Natural killer cell (primary cell): ENCODE measurements around the gene IGFBP2. TPM values are rescaled to one million over a fixed set of nuclear protein-coding genes. Genes with fewer than 3 reads are reported as not detected.

ENCODE experiments used
- ATAC-seq, 3 donors: fragments of 150-1000 bp in 2 of 3; fragments of 200-7000 bp in 1 of 3; cut with Tn5 transposase; 1 replicate in 1 of 3; 2 replicates in 2 of 3; pipeline ENCODE4 v1.10.0; 2021; ENCODE audit warnings: mild to moderate bottlenecking in 2 of 3, moderate library complexity in 2 of 3
- DNase-seq, 2 donors: peaks; one replicate each; pipeline versions ENCODE4 v3.0.0 to v3.0.0-alpha.2; 2013 to 2021; ENCODE audit warnings: mixed read lengths in 1 of 2
- H3K27ac ChIP-seq: one replicate; pipeline ENCODE4 v1.5.1; 2013; ENCODE audit warnings: mild to moderate bottlenecking, low read length
- H3K27me3 ChIP-seq: one replicate; pipeline ENCODE4 v1.6.1; 2013; ENCODE audit warnings: low read length; ENCODE audit not compliant: control insufficient read depth, insufficient read depth
- H3K36me3 ChIP-seq: one replicate; pipeline ENCODE4 v1.6.1; 2013; ENCODE audit warnings: low read length; ENCODE audit not compliant: control insufficient read depth, insufficient read depth
- H3K4me1 ChIP-seq: one replicate; pipeline ENCODE4 v1.6.1; 2013; ENCODE audit warnings: low read length; ENCODE audit not compliant: control insufficient read depth, insufficient read depth
- H3K4me3 ChIP-seq: one replicate; pipeline ENCODE4 v1.5.1; 2013; ENCODE audit warnings: low read length
- H3K9me3 ChIP-seq: one replicate; pipeline ENCODE4 v1.6.1; 2013; ENCODE audit warnings: low read length; ENCODE audit not compliant: control insufficient read depth, insufficient read depth
- H3K27ac Mint-ChIP-seq, 2 donors: one replicate each; pipeline ENCODE4 v1.8.0; 2022; ENCODE audit warnings: mild to moderate bottlenecking in 2 of 2, mixed read lengths in 2 of 2, moderate library complexity in 1 of 2
- H3K27me3 Mint-ChIP-seq, 2 donors: one replicate each; pipeline ENCODE4 v1.8.0; 2022; ENCODE audit warnings: low read depth in 2 of 2, mixed read lengths in 2 of 2
- H3K36me3 Mint-ChIP-seq: one replicate; pipeline ENCODE4 v1.8.0; 2022; ENCODE audit warnings: mixed read lengths
- H3K4me1 Mint-ChIP-seq, 2 donors: one replicate each; pipeline ENCODE4 v1.8.0; 2022; ENCODE audit warnings: mixed read lengths in 2 of 2
- H3K4me3 Mint-ChIP-seq: one replicate; pipeline ENCODE4 v1.8.0; 2022; ENCODE audit warnings: mild to moderate bottlenecking, moderate library complexity, mixed read lengths
- H3K9me3 Mint-ChIP-seq, 2 donors: one replicate each; pipeline ENCODE4 v1.8.0; 2022; ENCODE audit warnings: mixed read lengths in 2 of 2
- WGBS: methylation state at CpG from one replicate; pipeline ENCODE4 v1.1.7; 2013; ENCODE audit warnings: missing lambda C conversion rate; ENCODE audit not compliant: insufficient coverage; 5-methylcytosine and 5-hydroxymethylcytosine counted together
- intact Hi-C: fragments of 100-400 bp; cut with micrococcal nuclease; formaldehyde crosslinking; loops from one replicate; pipeline ENCODE4 v1.14.2; 2022
- total RNA-seq, 4 donors: library from RNA; stranded (reverse); fragments of 120-200 nt in 1 of 4; gene quantifications; one replicate each; pipeline versions ENCODE4 v1.2.3 to v1.2.4, GENCODE V29; 2013 to 2022
- TF ChIP-seq, protein P1 (sequence below): fragments of 200-600 bp; IDR thresholded peaks from one replicate; pipeline ENCODE4 v1.8.0; 2022; ENCODE audit warnings: antibody characterized with exemption

Gene IGFBP2
- total RNA-seq, 3 donors from 2014 or later (not counting 1 experiment from before 2014, with no cell fraction given) = 0.21 TPM; not detected in 2

DNA sequence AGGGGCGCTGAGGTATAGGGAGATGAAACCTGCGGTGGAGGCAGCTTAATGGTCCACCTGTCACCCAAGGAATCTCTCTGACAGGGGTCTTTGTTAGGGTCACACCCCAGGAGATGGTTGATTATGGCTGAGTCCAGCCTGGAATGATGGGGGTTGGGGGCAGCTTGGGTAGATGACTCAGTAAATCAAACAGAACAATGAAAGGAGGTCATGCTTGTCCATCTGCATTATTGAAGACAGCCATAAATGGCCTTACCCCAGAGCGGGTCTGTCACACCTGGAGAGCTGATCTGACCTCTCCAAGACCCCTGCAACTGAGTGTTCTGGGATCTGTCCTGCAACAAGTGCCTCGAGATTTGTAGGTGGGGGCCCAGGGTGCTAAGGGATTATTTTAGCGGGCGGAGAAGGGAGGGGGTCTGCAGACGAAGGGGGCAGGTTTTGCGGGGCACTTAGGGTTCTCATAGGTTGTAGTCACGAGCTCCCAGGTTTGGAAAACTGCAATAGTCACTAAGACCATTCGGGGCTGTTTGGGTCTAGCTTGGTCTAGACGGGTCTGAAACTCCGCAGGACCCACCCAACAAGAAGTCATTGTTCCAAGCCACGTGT lies 771 bp upstream of the IGFBP2 start:
- intact Hi-C loops = no loop called here
- Mint-ChIP-seq H3K27ac (no peak overlapping the region), H3K4me3 (peak overlapping the region; percentile 92), H3K36me3 (no peaks in the 10 kb centered on the region), H3K4me1 (peaks cover 23 to 44% of the 10 kb centered on the region in 2 donors), H3K27me3 (peaks cover 43 to 52% of the 10 kb centered on the region in 2 donors), H3K9me3 (no peaks in the 10 kb centered on the region)
- H3K27ac ChIP-seq = no peak overlapping the region
- no peak for DNase-seq
- H3K27me3 ChIP-seq = peaks cover 36% of the 10 kb centered on the region
- 41% methylated on average over 13 of the region's 13 CpGs for WGBS
- H3K4me1 ChIP-seq = peaks cover 29% of the 10 kb centered on the region
- H3K9me3 ChIP-seq = no peaks in the 10 kb centered on the region
- no peak for ATAC-seq
- H3K4me3 ChIP-seq = no peak overlapping the region
- H3K36me3 ChIP-seq = no peaks in the 10 kb centered on the region
- TF ChIP-seq, protein P1, sequence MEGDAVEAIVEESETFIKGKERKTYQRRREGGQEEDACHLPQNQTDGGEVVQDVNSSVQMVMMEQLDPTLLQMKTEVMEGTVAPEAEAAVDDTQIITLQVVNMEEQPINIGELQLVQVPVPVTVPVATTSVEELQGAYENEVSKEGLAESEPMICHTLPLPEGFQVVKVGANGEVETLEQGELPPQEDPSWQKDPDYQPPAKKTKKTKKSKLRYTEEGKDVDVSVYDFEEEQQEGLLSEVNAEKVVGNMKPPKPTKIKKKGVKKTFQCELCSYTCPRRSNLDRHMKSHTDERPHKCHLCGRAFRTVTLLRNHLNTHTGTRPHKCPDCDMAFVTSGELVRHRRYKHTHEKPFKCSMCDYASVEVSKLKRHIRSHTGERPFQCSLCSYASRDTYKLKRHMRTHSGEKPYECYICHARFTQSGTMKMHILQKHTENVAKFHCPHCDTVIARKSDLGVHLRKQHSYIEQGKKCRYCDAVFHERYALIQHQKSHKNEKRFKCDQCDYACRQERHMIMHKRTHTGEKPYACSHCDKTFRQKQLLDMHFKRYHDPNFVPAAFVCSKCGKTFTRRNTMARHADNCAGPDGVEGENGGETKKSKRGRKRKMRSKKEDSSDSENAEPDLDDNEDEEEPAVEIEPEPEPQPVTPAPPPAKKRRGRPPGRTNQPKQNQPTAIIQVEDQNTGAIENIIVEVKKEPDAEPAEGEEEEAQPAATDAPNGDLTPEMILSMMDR = no peak

DNA sequence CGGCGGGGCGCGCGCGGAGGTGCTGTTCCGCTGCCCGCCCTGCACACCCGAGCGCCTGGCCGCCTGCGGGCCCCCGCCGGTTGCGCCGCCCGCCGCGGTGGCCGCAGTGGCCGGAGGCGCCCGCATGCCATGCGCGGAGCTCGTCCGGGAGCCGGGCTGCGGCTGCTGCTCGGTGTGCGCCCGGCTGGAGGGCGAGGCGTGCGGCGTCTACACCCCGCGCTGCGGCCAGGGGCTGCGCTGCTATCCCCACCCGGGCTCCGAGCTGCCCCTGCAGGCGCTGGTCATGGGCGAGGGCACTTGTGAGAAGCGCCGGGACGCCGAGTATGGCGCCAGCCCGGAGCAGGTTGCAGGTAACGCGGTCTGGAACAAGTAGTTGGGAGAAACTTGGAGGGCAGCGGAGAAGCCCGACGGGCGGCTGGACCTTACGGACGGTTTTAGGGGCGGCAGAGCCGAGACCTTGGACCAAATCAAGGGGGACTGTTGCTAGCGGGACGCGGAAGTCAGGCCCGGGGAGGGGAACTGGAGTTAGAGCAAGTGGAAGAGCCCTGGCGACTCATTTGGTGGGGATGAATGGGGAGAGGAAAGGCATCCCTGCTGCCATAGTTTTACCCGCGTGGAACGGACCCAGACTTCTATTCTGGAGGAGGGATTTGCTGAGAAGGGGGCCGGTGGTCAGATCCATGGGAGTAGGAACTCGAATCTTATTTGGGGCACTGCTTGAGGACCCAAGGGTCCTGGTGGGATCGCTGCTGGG lies 573 bp downstream of the IGFBP2 start:
- no peak overlapping the region for H3K27ac ChIP-seq
- H3K4me1 Mint-ChIP-seq = peaks cover 25 to 46% of the 10 kb centered on the region in 2 donors
- H3K36me3 ChIP-seq = no peaks in the 10 kb centered on the region
- intact Hi-C loops = no loop called here
- 1% methylated on average over 71 of the region's 71 CpGs for WGBS
- peaks cover 46 to 54% of the 10 kb centered on the region in 2 donors for H3K27me3 Mint-ChIP-seq
- H3K9me3 Mint-ChIP-seq = no peaks in the 10 kb centered on the region
- peak; percentile 25 to 43 (median 34) for ATAC-seq
- H3K4me3 ChIP-seq = no peak overlapping the region
- H3K27ac Mint-ChIP-seq = peak overlapping the region in 1 of 2 donors; percentile 31
- H3K27me3 ChIP-seq = peaks cover 37% of the 10 kb centered on the region
- no peaks in the 10 kb centered on the region for H3K9me3 ChIP-seq
- TF ChIP-seq, protein P1 = no peak
- no peaks in the 10 kb centered on the region for H3K36me3 Mint-ChIP-seq
- no peak for DNase-seq
- peaks cover 29% of the 10 kb centered on the region for H3K4me1 ChIP-seq
- peak overlapping the region; percentile 84 for H3K4me3 Mint-ChIP-seq

DNA sequence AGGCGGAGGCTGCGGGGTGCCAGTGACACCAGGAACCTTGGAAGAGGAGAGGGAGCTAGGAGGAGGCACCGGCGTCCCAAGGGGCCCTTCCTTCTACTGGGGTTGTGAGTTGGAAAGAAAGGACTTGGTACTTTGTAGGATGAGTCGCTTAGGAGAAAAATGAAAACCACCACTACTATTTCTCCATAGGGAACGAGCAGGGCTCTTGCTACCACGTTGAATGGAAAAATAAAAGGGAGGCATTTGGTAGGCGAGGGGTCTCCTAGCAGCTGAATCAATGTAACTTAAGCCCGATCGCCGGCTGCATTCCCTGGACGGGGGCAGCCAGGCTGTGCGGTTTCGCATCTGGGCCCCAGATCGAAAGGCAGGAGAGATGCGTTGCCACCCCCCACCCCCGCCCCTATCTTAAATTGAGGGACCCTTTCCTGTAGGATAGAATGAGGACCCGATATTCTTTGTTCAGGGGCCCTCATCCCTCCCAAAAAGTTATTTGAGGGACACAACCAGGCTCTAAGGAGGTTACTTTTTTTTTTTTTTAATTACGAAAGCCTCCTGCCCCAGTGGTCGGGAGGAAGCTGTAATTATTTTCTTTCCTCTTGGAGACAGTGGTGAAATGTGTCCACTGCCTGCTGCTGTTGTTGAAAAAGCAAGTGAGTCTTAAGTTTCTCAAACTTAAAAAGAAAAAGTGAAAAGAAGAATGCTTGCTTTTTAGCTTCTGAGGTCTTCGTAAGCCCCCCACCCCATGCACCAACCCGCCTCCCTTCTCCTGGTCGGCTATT lies 1.3 kb downstream of the IGFBP2 start:
- intact Hi-C loops = no loop called here
- Mint-ChIP-seq H3K36me3 (no peaks in the 10 kb centered on the region), H3K4me3 (peak overlapping the region; percentile 84), H3K27me3 (peaks cover 45 to 58% of the 10 kb centered on the region in 2 donors), H3K9me3 (no peaks in the 10 kb centered on the region), H3K4me1 (peaks cover 25 to 46% of the 10 kb centered on the region in 2 donors), H3K27ac (peak overlapping the region in 1 of 2 donors; percentile 31)
- TF ChIP-seq, protein P1 = no peak
- Histone ChIP-seq H3K4me1 (peaks cover 29% of the 10 kb centered on the region), H3K27ac (no peak overlapping the region), H3K4me3 (no peak overlapping the region), H3K9me3 (no peaks in the 10 kb centered on the region), H3K36me3 (no peaks in the 10 kb centered on the region), H3K27me3 (peaks cover 37% of the 10 kb centered on the region)
- DNase-seq = no peak
- WGBS = 6% methylated on average over 16 of the region's 23 CpGs
- no peak for ATAC-seq
